Measurements from ENCODE around the gene MCOLN2. TPM values are rescaled to one million over a fixed set of nuclear protein-coding genes. Genes with fewer than 3 reads are reported as not detected.
"Not testable (repeated sequence)": the region's sequence is repeated elsewhere in the genome, so short reads cannot be mapped to it uniquely, and the experiment has no call there.

The MCOLN2 gene
- total and polyA plus RNA-seq, 2 of the 13 experiments (the other 11 are each of a cell fraction or from before 2014, with no cell fraction given), result not detected

DNA sequence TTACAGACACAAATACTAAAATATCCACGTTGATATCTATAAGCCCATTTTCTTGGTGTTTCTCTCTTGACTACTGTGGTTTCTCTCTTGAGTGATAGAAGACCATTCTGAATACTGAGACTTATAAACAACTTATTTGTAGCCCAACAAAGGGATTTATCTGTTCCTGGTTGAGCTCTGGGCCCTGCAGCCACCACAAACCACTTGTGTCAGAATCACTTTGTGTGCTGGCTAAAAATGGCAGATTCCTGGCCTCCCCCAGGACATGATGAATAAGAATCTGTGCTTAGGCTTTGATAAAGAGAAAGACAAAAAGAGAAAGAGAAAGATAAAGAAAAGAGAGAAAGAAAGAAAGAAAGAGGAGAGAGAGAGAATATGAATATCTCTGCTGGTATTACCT, 18.9 kb upstream of the MCOLN2 start:
- FAIRE-seq (no peak), ATAC-seq (no peak), DNase-seq (ENCODE audit: low spot score) (no peak)
- Histone ChIP-seq H3K27me3 (ENCODE audit: control insufficient read depth in 1 of 2, insufficient read depth in 2 of 2, low read length in 2 of 2) (no peaks in the 10 kb centered on the region), H3K79me2 (ENCODE audit: insufficient read depth, low read length) (no peaks in the 10 kb centered on the region), H3K36me3 (replicated peaks in 1 of 2; ENCODE audit: control insufficient read depth in 1 of 2, insufficient read depth in 2 of 2, low read length in 2 of 2) (no peaks in the 10 kb centered on the region), H4K20me1 (ENCODE audit: insufficient read depth, low read length) (no peaks in the 10 kb centered on the region), H3K4me2 (ENCODE audit: low read depth, low read length) (no peak overlapping the region), H3K9ac (ENCODE audit: insufficient read depth, low read depth, low read length) (no peak overlapping the region), H3K4me3 (replicated peaks in 1 of 3; ENCODE audit: insufficient read depth in 1 of 3, low read depth in 2 of 3, low read length in 3 of 3) (no peak overlapping the region), H3K9me3 (ENCODE audit: low read length) (no peaks in the 10 kb centered on the region), H3K27ac (ENCODE audit: extremely low read length, insufficient read depth, low read length) (no peak overlapping the region), H2AFZ (ENCODE audit: low read length) (no peak overlapping the region), H3K4me1 (ENCODE audit: insufficient read depth, low read length) (no peaks in the 10 kb centered on the region)
- in situ Hi-C loops (cut with HindIII; ENCODE audit: extremely low pct_ligation_motif_present, low pct_unique_long_range_greater_than_20kb) (no loop called here), intact Hi-C loops (cut with micrococcal nuclease; ENCODE audit: unreplicated experiment) (no loop called here)
- ChIA-PET CTCF (ENCODE audit: low intra/inter-chr PET ratio, low total read pairs) (no interaction called here), POLR2A (no interaction called here)
- TF ChIP-seq, protein P1, sequence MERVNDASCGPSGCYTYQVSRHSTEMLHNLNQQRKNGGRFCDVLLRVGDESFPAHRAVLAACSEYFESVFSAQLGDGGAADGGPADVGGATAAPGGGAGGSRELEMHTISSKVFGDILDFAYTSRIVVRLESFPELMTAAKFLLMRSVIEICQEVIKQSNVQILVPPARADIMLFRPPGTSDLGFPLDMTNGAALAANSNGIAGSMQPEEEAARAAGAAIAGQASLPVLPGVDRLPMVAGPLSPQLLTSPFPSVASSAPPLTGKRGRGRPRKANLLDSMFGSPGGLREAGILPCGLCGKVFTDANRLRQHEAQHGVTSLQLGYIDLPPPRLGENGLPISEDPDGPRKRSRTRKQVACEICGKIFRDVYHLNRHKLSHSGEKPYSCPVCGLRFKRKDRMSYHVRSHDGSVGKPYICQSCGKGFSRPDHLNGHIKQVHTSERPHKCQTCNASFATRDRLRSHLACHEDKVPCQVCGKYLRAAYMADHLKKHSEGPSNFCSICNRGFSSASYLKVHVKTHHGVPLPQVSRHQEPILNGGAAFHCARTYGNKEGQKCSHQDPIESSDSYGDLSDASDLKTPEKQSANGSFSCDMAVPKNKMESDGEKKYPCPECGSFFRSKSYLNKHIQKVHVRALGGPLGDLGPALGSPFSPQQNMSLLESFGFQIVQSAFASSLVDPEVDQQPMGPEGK (CRISPR knock-in tag; IDR thresholded peaks at IDR 0.05), result no peak
- TF ChIP-seq ZNF788 (CRISPR knock-in tag; IDR thresholded peaks at IDR 0.05; ENCODE audit: borderline replicate concordance), result no peak
- TF ChIP-seq, protein P2, sequence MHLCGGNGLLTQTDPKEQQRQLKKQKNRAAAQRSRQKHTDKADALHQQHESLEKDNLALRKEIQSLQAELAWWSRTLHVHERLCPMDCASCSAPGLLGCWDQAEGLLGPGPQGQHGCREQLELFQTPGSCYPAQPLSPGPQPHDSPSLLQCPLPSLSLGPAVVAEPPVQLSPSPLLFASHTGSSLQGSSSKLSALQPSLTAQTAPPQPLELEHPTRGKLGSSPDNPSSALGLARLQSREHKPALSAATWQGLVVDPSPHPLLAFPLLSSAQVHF (CRISPR knock-in tag; IDR thresholded peaks at IDR 0.05), result no peak
- TF ChIP-seq ZSCAN31 (CRISPR knock-in tag; IDR thresholded peaks at IDR 0.05; ENCODE audit: low read depth), result no peak
- no peak for TF ChIP-seq ZNF572 (CRISPR knock-in tag; IDR thresholded peaks at IDR 0.05)
- no peak for TF ChIP-seq ZNF737 (CRISPR knock-in tag; IDR thresholded peaks at IDR 0.05; ENCODE audit: borderline replicate concordance)
- no peak for TF ChIP-seq HHEX (CRISPR knock-in tag; IDR thresholded peaks at IDR 0.05)
- TF ChIP-seq KDM6A (CRISPR knock-in tag; IDR thresholded peaks at IDR 0.05; ENCODE audit: low read depth), result no peak
- no peak for TF ChIP-seq ATM (IDR thresholded peaks at IDR 0.05; ENCODE audit: borderline replicate concordance)
- TF ChIP-seq ZNF891 (CRISPR knock-in tag; IDR thresholded peaks at IDR 0.05), result no peak
- TF ChIP-seq SMAD3 (CRISPR knock-in tag; IDR thresholded peaks at IDR 0.05), result no peak
- no peak for TF ChIP-seq ZNF274 (CRISPR knock-in tag; IDR thresholded peaks at IDR 0.05)
- no peak for TF ChIP-seq SATB2 (CRISPR knock-in tag; IDR thresholded peaks at IDR 0.05)
- TF ChIP-seq IKZF1 (IDR thresholded peaks at IDR 0.05), result no peak
- TF ChIP-seq MED1 (CRISPR knock-in tag; IDR thresholded peaks at IDR 0.05), result no peak
- TF ChIP-seq CHD4 (IDR thresholded peaks at IDR 0.05; ENCODE audit: borderline replicate concordance, low read length), result no peak
- no peak for TF ChIP-seq HOXA5 (CRISPR knock-in tag; IDR thresholded peaks at IDR 0.05)
- TF ChIP-seq ZNF337 (CRISPR knock-in tag; IDR thresholded peaks at IDR 0.05; ENCODE audit: borderline replicate concordance, low read depth), result no peak
- TF ChIP-seq KLF15 (CRISPR knock-in tag; IDR thresholded peaks at IDR 0.05; ENCODE audit: borderline replicate concordance), result no peak
- BruUV-seq (replicated peaks), result no TSS peak
- 2% methylated on average over 1 of the region's 1 CpG for WGBS (ENCODE audit: low lambda C conversion rate)

DNA sequence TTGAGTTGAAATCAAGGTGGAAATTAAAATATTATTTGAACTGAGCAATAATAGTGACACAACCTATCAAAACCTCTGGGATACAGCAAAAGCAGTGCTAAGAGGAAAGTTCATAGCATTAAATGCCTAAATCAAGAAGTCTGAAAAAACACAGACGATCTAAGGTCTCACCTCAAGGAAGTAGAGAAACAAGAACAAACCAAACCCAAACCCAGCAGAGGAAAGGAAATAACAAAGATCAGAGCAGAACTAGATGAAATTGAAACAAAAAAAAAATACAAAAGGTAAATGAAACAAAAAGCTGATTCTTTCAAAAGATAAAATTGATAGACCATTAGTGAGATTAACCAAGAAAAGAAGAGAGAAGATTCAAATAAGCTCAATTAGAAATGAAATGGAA, 8.7 kb upstream of the MCOLN2 start:
- H4K20me1 ChIP-seq (ENCODE audit: insufficient read depth, low read length); H3K27me3 ChIP-seq (ENCODE audit: control insufficient read depth in 1 of 2, insufficient read depth in 2 of 2, low read length in 2 of 2); H3K4me2 ChIP-seq (ENCODE audit: low read depth, low read length); H3K4me3 ChIP-seq (replicated peaks in 1 of 3; ENCODE audit: insufficient read depth in 1 of 3, low read depth in 2 of 3, low read length in 3 of 3); H3K79me2 ChIP-seq (ENCODE audit: insufficient read depth, low read length); CTCF ChIA-PET (ENCODE audit: low intra/inter-chr PET ratio, low total read pairs); H3K27ac ChIP-seq (ENCODE audit: extremely low read length, insufficient read depth, low read length); DNase-seq (ENCODE audit: low spot score); BruUV-seq (replicated peaks); in situ Hi-C loops (cut with HindIII; ENCODE audit: extremely low pct_ligation_motif_present, low pct_unique_long_range_greater_than_20kb); H3K9me3 ChIP-seq (ENCODE audit: low read length); intact Hi-C loops (cut with micrococcal nuclease; ENCODE audit: unreplicated experiment); ATAC-seq; H3K4me1 ChIP-seq (ENCODE audit: insufficient read depth, low read length); H3K9ac ChIP-seq (ENCODE audit: insufficient read depth, low read depth, low read length); H2AFZ ChIP-seq (ENCODE audit: low read length); POLR2A ChIA-PET; H3K36me3 ChIP-seq (replicated peaks in 1 of 2; ENCODE audit: control insufficient read depth in 1 of 2, insufficient read depth in 2 of 2, low read length in 2 of 2); FAIRE-seq: not testable (repeated sequence)
- 3% methylated on average over 1 of the region's 1 CpG for WGBS (ENCODE audit: low lambda C conversion rate)

Measured in HepG2 (cell line).